Measurements from ENCODE around the gene GFPT2. TPM values are rescaled to one million over a fixed set of nuclear protein-coding genes. Genes with fewer than 3 reads are reported as not detected.

GFPT2 gene
- total RNA-seq, 1 donor from 2014 or later = 0.53 TPM

DNA sequence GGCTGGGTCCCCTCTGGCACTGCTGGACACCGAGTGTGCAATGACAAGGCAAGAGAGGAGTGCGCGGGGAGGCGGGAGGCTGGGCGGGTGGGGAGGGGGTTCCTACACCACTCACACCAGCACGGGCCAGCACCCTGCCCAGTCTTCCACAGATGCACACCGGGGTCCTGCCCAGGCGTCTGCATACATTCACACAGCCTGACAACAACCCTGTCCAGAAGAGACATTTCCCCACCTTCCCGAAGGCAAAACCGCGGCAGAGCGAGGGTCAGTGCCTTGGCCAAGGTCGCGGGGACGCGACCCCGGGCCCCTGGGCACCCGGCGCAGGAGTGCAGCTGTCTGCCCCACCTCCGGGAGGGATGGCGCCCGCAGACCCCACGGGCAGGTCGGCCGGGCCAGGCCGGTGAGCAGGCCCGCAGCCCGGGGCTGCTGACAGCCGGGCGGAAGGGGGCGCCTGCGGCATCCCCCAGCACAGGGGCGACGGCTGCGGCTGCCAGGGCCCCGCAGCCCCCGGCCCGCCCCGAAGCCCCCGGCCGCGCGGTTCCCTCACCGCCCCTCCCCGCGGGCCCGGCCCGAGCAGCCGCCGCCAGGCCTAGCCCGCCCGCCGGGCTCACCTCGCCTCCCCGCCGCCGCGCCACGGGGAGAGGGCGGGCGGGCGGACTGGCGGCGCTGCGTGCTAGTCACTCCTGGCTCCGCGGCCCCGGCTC is 61.7 kb downstream of the GFPT2 start:
- no peak for FAIRE-seq
- H3K4me3 ChIP-seq (ENCODE audit: low read depth, low read length) = peak overlapping the region; percentile 78
- no peaks in the 10 kb centered on the region for H3K27me3 ChIP-seq (ENCODE audit: control insufficient read depth, insufficient read depth, low read length)
- DNase-seq (ENCODE audit: low read depth) = no peak
- peaks cover 2% of the 10 kb centered on the region for H3K36me3 ChIP-seq (ENCODE audit: control insufficient read depth, insufficient read depth, low read length)
- peak; percentile 24 for TF ChIP-seq CTCF (IDR thresholded peaks at IDR 0.05; ENCODE audit: insufficient read depth, low read length, severe bottlenecking)

DNA sequence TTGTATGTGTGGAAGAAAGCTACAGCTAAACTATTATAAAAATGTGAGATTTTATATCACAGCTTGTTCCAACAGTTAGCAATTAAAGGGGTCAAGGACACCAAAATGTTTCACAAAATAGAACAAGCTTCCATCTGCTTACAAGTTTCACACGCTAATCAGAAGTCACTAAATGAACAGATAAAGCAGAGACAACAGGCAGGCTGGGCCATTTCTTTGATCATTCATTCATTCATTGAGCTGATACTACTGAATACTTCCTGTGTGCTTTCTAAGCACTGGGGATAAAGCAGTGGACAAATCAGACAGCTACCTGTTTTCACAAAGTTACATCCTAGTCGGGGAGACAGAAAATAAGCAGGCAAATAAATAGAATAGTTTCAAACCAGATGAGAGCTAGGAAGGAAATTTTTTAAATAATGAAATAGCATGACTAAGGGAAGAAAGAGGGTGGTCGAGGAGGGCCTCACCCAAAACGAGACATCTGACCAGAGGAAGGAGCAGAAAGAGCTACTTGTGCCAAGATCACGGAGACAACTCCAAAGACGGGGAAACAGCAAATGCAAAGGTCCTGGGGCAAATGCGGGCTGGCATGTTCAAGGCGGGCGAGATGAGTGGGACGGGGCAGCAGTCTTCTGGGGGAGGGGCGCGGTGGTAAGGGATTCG is 62.4 kb downstream of the GFPT2 start:
- DNase-seq (ENCODE audit: low read depth) (no peak), FAIRE-seq (no peak)
- H3K4me3 ChIP-seq (ENCODE audit: low read depth, low read length) = peak overlapping the region; percentile 78
- peaks cover 3% of the 10 kb centered on the region for H3K36me3 ChIP-seq (ENCODE audit: control insufficient read depth, insufficient read depth, low read length)
- no peaks in the 10 kb centered on the region for H3K27me3 ChIP-seq (ENCODE audit: control insufficient read depth, insufficient read depth, low read length)
- no peak for TF ChIP-seq CTCF (IDR thresholded peaks at IDR 0.05; ENCODE audit: insufficient read depth, low read length, severe bottlenecking)

- Histone ChIP-seq H3K36me3 (ENCODE audit: control insufficient read depth, insufficient read depth, low read length) (peaks cover 3% of the 10 kb centered on the region), H3K4me3 (ENCODE audit: low read depth, low read length) (no peak overlapping the region), H3K27me3 (ENCODE audit: control insufficient read depth, insufficient read depth, low read length) (no peaks in the 10 kb centered on the region)
- TF ChIP-seq CTCF (IDR thresholded peaks at IDR 0.05; ENCODE audit: insufficient read depth, low read length, severe bottlenecking) = no peak
- no peak for DNase-seq (ENCODE audit: low read depth)
- no peak for FAIRE-seq
Measured at GRCh38 chr5:180289966-180290365, 63.2 kb downstream of the GFPT2 start.

GRCh38 chr5:180289433-180289832 is 63.7 kb downstream of the GFPT2 start:
- DNase-seq (ENCODE audit: low read depth) = peak; percentile 79
- no peak for TF ChIP-seq CTCF (IDR thresholded peaks at IDR 0.05; ENCODE audit: insufficient read depth, low read length, severe bottlenecking)
- FAIRE-seq = no peak
- H3K36me3 ChIP-seq (ENCODE audit: control insufficient read depth, insufficient read depth, low read length) = peaks cover 3% of the 10 kb centered on the region
- H3K4me3 ChIP-seq (ENCODE audit: low read depth, low read length) = no peak overlapping the region
- no peaks in the 10 kb centered on the region for H3K27me3 ChIP-seq (ENCODE audit: control insufficient read depth, insufficient read depth, low read length)

DNA sequence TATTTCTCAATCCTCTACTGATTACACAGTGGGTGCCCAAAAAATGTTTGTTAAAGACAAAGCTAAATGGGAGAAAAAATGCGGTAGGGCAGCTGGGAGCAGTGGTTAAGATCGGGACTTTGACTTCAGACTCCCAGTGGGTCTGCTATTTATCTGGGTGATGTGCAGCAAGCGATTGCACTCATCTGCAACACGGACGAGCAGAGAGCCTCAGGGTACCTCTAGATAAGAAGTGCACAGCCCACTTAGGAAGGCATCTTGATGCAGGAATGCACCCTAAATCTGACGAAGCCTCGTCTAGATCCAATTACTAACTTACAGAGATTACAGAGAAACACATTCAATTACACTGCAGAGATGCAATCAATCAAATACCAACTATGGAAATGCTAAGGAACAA is 65.3 kb downstream of the GFPT2 start:
- Histone ChIP-seq H3K36me3 (ENCODE audit: control insufficient read depth, insufficient read depth, low read length) (peaks cover 3% of the 10 kb centered on the region), H3K4me3 (ENCODE audit: low read depth, low read length) (no peak overlapping the region), H3K27me3 (ENCODE audit: control insufficient read depth, insufficient read depth, low read length) (no peaks in the 10 kb centered on the region)
- DNase-seq (ENCODE audit: low read depth) = no peak
- no peak for FAIRE-seq
- no peak for TF ChIP-seq CTCF (IDR thresholded peaks at IDR 0.05; ENCODE audit: insufficient read depth, low read length, severe bottlenecking)
